GM12874 (cell line): ENCODE data around the gene PCA3.

Experiments
- CTCF ChIP-seq: IDR thresholded peaks from 2 replicates; pipeline ENCODE4 v1.5.1; 2011; ENCODE audit warnings: low read depth, mild to moderate bottlenecking, control low read depth, low read length, moderate library complexity; ENCODE audit not compliant: insufficient read depth

Gene PCA3

GRCh38 chr9:76764138-76764537, at the start of gene PCA3:
Gene PCA3 (plus strand): TSS chr9:76764438.
- TF ChIP-seq CTCF, result no peak

DNA sequence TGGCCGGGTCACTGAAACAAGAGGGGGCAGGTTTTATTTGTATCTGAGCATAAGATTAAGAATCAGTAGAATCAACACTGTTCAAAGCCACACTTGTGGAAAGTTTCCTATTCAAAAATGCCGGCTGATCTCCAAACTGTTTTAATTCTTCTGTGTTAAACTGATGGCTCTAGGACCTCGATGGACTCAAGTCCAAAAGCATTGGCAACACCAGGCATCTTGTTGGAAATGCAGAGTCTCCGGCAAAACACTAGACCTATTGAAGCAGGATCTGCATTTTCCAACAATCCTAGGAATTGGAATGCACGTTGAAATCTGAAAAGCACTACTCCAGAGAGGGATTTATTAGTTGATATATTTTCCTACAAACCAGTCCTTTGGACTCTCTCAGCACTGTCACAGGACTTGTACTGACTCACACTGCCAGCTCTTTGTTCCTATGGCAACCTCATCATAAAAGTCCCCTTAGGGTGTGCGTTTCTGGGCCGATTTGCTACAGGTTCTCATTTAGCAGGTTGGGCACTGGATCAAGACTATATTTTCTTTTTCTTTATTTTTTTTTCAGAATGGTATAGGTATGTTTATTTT, 48.1 kb upstream of the PCA3 start:
- TF ChIP-seq CTCF, result no peak

DNA sequence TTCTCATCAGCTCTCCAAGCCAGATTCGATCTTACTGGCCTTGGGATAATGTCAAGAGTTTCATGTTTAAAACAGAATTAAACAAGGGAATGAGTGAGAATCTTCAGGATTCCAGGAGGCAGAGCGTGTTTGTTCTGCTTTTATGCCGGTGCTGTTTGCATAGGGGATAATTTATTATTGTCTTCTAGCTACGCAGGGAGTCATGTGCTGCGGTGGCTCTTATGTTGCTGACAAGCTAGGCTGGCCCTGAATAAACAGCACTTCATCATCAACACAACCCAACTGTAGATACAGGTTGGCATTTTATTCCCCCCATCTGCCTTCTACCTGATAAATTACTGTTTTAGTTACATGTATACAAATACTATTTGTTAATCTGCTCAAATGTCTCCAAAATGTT, 47.1 kb upstream of the PCA3 start:
- TF ChIP-seq CTCF, result no peak

- no peak for TF ChIP-seq CTCF
Observed at GRCh38 chr9:76717613-76718012, 46.6 kb upstream of the PCA3 start.

DNA sequence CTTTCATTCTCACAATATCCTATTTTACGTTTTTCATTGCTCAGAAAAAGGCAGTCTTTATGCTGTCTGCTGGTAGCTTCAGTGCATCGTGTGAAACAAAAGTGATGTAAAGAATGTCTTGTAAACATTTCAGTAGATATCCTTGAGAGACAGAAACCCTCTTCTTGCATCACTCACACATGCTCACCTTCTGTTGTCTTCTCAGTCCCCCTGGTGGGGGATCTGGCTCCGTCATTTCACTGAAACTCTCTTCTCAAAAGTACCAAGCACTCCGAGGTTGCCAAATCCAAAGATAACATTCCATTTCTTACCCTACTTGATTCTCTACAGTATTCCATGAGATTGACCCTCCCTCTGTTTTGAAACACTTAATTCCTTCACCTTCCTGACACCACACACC, 46.1 kb upstream of the PCA3 start:
- no peak for TF ChIP-seq CTCF

- TF ChIP-seq CTCF, result no peak
Observed at GRCh38 chr9:76720245-76720644, 44.0 kb upstream of the PCA3 start.

- TF ChIP-seq CTCF, result no peak
Observed at GRCh38 chr9:76725011-76725546, 39.2 kb upstream of the PCA3 start.
